ENCODE measurements around the gene ZC3H8.

Gene ZC3H8

GRCh38 chr2:112199188-112199587 is 55.7 kb downstream of the ZC3H8 start:
- no peak overlapping the region for H4K5ac ChIP-seq (ENCODE audit: low read length)
- H4K8ac ChIP-seq (ENCODE audit: low read depth, low read length) = no peak overlapping the region
- H3K4me2 ChIP-seq (ENCODE audit: low read length) = no peak overlapping the region
- no peak overlapping the region for H3K27ac ChIP-seq (ENCODE audit: low read depth, low read length)
- no peaks in the 10 kb centered on the region for H3K27me3 ChIP-seq (ENCODE audit: insufficient read depth, low read length, poor library complexity)
- H3K9ac ChIP-seq (ENCODE audit: low read length) = no peak overlapping the region
- H2BK5ac ChIP-seq (ENCODE audit: low read length) = no peak overlapping the region
- no peak for DNase-seq
- H3K79me1 ChIP-seq (ENCODE audit: low read length) = no peaks in the 10 kb centered on the region
- no peaks in the 10 kb centered on the region for H3K79me2 ChIP-seq (ENCODE audit: control insufficient read depth, insufficient read depth, low read length)
- no peak overlapping the region for H3K18ac ChIP-seq (ENCODE audit: low read length)
- H3K4me3 ChIP-seq (ENCODE audit: low read length) = no peak overlapping the region
- H3K4me1 ChIP-seq (ENCODE audit: control insufficient read depth, low read depth, low read length) = peaks cover 4% of the 10 kb centered on the region
- no peak overlapping the region for H3K23ac ChIP-seq (ENCODE audit: low read length)
- no peak overlapping the region for H3K56ac ChIP-seq (ENCODE audit: low read length)
- H2AK5ac ChIP-seq (ENCODE audit: low read length) = no peak overlapping the region
- no CpG with 5 or more reads among the region's 3 CpGs for WGBS (ENCODE audit: extremely low coverage, insufficient coverage, low lambda C conversion rate)
- no peak overlapping the region for H3K4ac ChIP-seq (ENCODE audit: low read depth, low read length)
- H2BK15ac ChIP-seq (replicated peaks; ENCODE audit: low read depth) = no peak overlapping the region
- no peaks in the 10 kb centered on the region for H3K36me3 ChIP-seq (ENCODE audit: control insufficient read depth, insufficient read depth, low read length)
- no peak overlapping the region for H2BK120ac ChIP-seq (ENCODE audit: low read depth, low read length)

GRCh38 chr2:112198780-112199179 is 56.1 kb downstream of the ZC3H8 start:
- H3K27ac ChIP-seq (ENCODE audit: low read depth, low read length) = no peak overlapping the region
- no peaks in the 10 kb centered on the region for H3K79me1 ChIP-seq (ENCODE audit: low read length)
- H3K27me3 ChIP-seq (ENCODE audit: insufficient read depth, low read length, poor library complexity) = no peaks in the 10 kb centered on the region
- no peak overlapping the region for H3K56ac ChIP-seq (ENCODE audit: low read length)
- H3K4me2 ChIP-seq (ENCODE audit: low read length) = no peak overlapping the region
- no peak overlapping the region for H3K23ac ChIP-seq (ENCODE audit: low read length)
- H2AK5ac ChIP-seq (ENCODE audit: low read length) = no peak overlapping the region
- no peak overlapping the region for H3K4ac ChIP-seq (ENCODE audit: low read depth, low read length)
- H4K8ac ChIP-seq (ENCODE audit: low read depth, low read length) = no peak overlapping the region
- no peak overlapping the region for H3K9ac ChIP-seq (ENCODE audit: low read length)
- H3K79me2 ChIP-seq (ENCODE audit: control insufficient read depth, insufficient read depth, low read length) = no peaks in the 10 kb centered on the region
- H4K5ac ChIP-seq (ENCODE audit: low read length) = no peak overlapping the region
- H3K18ac ChIP-seq (ENCODE audit: low read length) = no peak overlapping the region
- no peak overlapping the region for H2BK5ac ChIP-seq (ENCODE audit: low read length)
- H3K4me1 ChIP-seq (ENCODE audit: control insufficient read depth, low read depth, low read length) = peaks cover 4% of the 10 kb centered on the region
- no peak overlapping the region for H3K4me3 ChIP-seq (ENCODE audit: low read length)
- no peaks in the 10 kb centered on the region for H3K36me3 ChIP-seq (ENCODE audit: control insufficient read depth, insufficient read depth, low read length)
- no peak overlapping the region for H2BK120ac ChIP-seq (ENCODE audit: low read depth, low read length)
- H2BK15ac ChIP-seq (replicated peaks; ENCODE audit: low read depth) = no peak overlapping the region
- DNase-seq = no peak

- no peak overlapping the region for H2BK15ac ChIP-seq (replicated peaks; ENCODE audit: low read depth)
- H3K4me1 ChIP-seq (ENCODE audit: control insufficient read depth, low read depth, low read length) = peaks cover 4% of the 10 kb centered on the region
- H4K8ac ChIP-seq (ENCODE audit: low read depth, low read length) = no peak overlapping the region
- H2BK120ac ChIP-seq (ENCODE audit: low read depth, low read length) = no peak overlapping the region
- no peak for DNase-seq
- no peak overlapping the region for H2AK5ac ChIP-seq (ENCODE audit: low read length)
- H3K4me2 ChIP-seq (ENCODE audit: low read length) = no peak overlapping the region
- no peak overlapping the region for H3K4ac ChIP-seq (ENCODE audit: low read depth, low read length)
- no peak overlapping the region for H3K4me3 ChIP-seq (ENCODE audit: low read length)
- no peak overlapping the region for H3K18ac ChIP-seq (ENCODE audit: low read length)
- no CpG with 5 or more reads among the region's 1 CpG for WGBS (ENCODE audit: extremely low coverage, insufficient coverage, low lambda C conversion rate)
- H3K56ac ChIP-seq (ENCODE audit: low read length) = no peak overlapping the region
- no peaks in the 10 kb centered on the region for H3K36me3 ChIP-seq (ENCODE audit: control insufficient read depth, insufficient read depth, low read length)
- no peak overlapping the region for H3K9ac ChIP-seq (ENCODE audit: low read length)
- H3K79me2 ChIP-seq (ENCODE audit: control insufficient read depth, insufficient read depth, low read length) = no peaks in the 10 kb centered on the region
- H4K5ac ChIP-seq (ENCODE audit: low read length) = no peak overlapping the region
- H3K27me3 ChIP-seq (ENCODE audit: insufficient read depth, low read length, poor library complexity) = no peaks in the 10 kb centered on the region
- no peak overlapping the region for H3K23ac ChIP-seq (ENCODE audit: low read length)
- no peak overlapping the region for H3K27ac ChIP-seq (ENCODE audit: low read depth, low read length)
- no peaks in the 10 kb centered on the region for H3K79me1 ChIP-seq (ENCODE audit: low read length)
- H2BK5ac ChIP-seq (ENCODE audit: low read length) = no peak overlapping the region
Measured at GRCh38 chr2:112197868-112198267, 57.0 kb downstream of the ZC3H8 start.

- Histone ChIP-seq H3K4me2 (ENCODE audit: low read length) (no peak overlapping the region), H3K18ac (ENCODE audit: low read length) (no peak overlapping the region), H4K5ac (ENCODE audit: low read length) (no peak overlapping the region), H3K23ac (ENCODE audit: low read length) (no peak overlapping the region), H3K4ac (ENCODE audit: low read depth, low read length) (no peak overlapping the region), H2AK5ac (ENCODE audit: low read length) (no peak overlapping the region), H2BK15ac (replicated peaks; ENCODE audit: low read depth) (no peak overlapping the region), H3K27ac (ENCODE audit: low read depth, low read length) (no peak overlapping the region), H3K79me1 (ENCODE audit: low read length) (no peaks in the 10 kb centered on the region), H3K4me1 (ENCODE audit: control insufficient read depth, low read depth, low read length) (peaks cover 4% of the 10 kb centered on the region), H2BK120ac (ENCODE audit: low read depth, low read length) (no peak overlapping the region), H4K8ac (ENCODE audit: low read depth, low read length) (no peak overlapping the region), H3K36me3 (ENCODE audit: control insufficient read depth, insufficient read depth, low read length) (no peaks in the 10 kb centered on the region), H3K4me3 (ENCODE audit: low read length) (no peak overlapping the region), H3K79me2 (ENCODE audit: control insufficient read depth, insufficient read depth, low read length) (no peaks in the 10 kb centered on the region), H2BK5ac (ENCODE audit: low read length) (no peak overlapping the region), H3K9ac (ENCODE audit: low read length) (no peak overlapping the region), H3K56ac (ENCODE audit: low read length) (no peak overlapping the region), H3K27me3 (ENCODE audit: insufficient read depth, low read length, poor library complexity) (no peaks in the 10 kb centered on the region)
- no peak for DNase-seq
Measured at GRCh38 chr2:112195950-112196349, 58.9 kb downstream of the ZC3H8 start.

- DNase-seq = peak; percentile 16
- Histone ChIP-seq H4K5ac (ENCODE audit: low read length) (no peak overlapping the region), H2BK15ac (replicated peaks; ENCODE audit: low read depth) (no peak overlapping the region), H3K36me3 (ENCODE audit: control insufficient read depth, insufficient read depth, low read length) (no peaks in the 10 kb centered on the region), H4K8ac (ENCODE audit: low read depth, low read length) (no peak overlapping the region), H2AK5ac (ENCODE audit: low read length) (no peak overlapping the region), H3K23ac (ENCODE audit: low read length) (no peak overlapping the region), H3K27me3 (ENCODE audit: insufficient read depth, low read length, poor library complexity) (no peaks in the 10 kb centered on the region), H3K56ac (ENCODE audit: low read length) (no peak overlapping the region), H3K27ac (ENCODE audit: low read depth, low read length) (no peak overlapping the region), H3K18ac (ENCODE audit: low read length) (no peak overlapping the region), H2BK5ac (ENCODE audit: low read length) (no peak overlapping the region), H2BK120ac (ENCODE audit: low read depth, low read length) (no peak overlapping the region), H3K4me1 (ENCODE audit: control insufficient read depth, low read depth, low read length) (peaks cover 4% of the 10 kb centered on the region), H3K4me2 (ENCODE audit: low read length) (no peak overlapping the region), H3K79me1 (ENCODE audit: low read length) (no peaks in the 10 kb centered on the region), H3K4ac (ENCODE audit: low read depth, low read length) (no peak overlapping the region), H3K79me2 (ENCODE audit: control insufficient read depth, insufficient read depth, low read length) (no peaks in the 10 kb centered on the region), H3K9ac (ENCODE audit: low read length) (no peak overlapping the region), H3K4me3 (ENCODE audit: low read length) (no peak overlapping the region)
- no CpG with 5 or more reads among the region's 8 CpGs for WGBS (ENCODE audit: extremely low coverage, insufficient coverage, low lambda C conversion rate)
Measured at GRCh38 chr2:112195167-112195766, 59.6 kb downstream of the ZC3H8 start.

- H3K56ac ChIP-seq (ENCODE audit: low read length) = no peak overlapping the region
- H3K4me1 ChIP-seq (ENCODE audit: control insufficient read depth, low read depth, low read length) = peaks cover 4% of the 10 kb centered on the region
- H2BK15ac ChIP-seq (replicated peaks; ENCODE audit: low read depth) = no peak overlapping the region
- no peak overlapping the region for H3K4ac ChIP-seq (ENCODE audit: low read depth, low read length)
- H3K36me3 ChIP-seq (ENCODE audit: control insufficient read depth, insufficient read depth, low read length) = no peaks in the 10 kb centered on the region
- no peak overlapping the region for H3K18ac ChIP-seq (ENCODE audit: low read length)
- H3K79me1 ChIP-seq (ENCODE audit: low read length) = no peaks in the 10 kb centered on the region
- H3K4me3 ChIP-seq (ENCODE audit: low read length) = no peak overlapping the region
- no CpG with 5 or more reads among the region's 4 CpGs for WGBS (ENCODE audit: extremely low coverage, insufficient coverage, low lambda C conversion rate)
- no peak overlapping the region for H2BK5ac ChIP-seq (ENCODE audit: low read length)
- H3K23ac ChIP-seq (ENCODE audit: low read length) = no peak overlapping the region
- no peak overlapping the region for H2BK120ac ChIP-seq (ENCODE audit: low read depth, low read length)
- no peaks in the 10 kb centered on the region for H3K27me3 ChIP-seq (ENCODE audit: insufficient read depth, low read length, poor library complexity)
- no peak overlapping the region for H4K8ac ChIP-seq (ENCODE audit: low read depth, low read length)
- no peaks in the 10 kb centered on the region for H3K79me2 ChIP-seq (ENCODE audit: control insufficient read depth, insufficient read depth, low read length)
- H3K4me2 ChIP-seq (ENCODE audit: low read length) = no peak overlapping the region
- no peak overlapping the region for H4K5ac ChIP-seq (ENCODE audit: low read length)
- no peak overlapping the region for H3K27ac ChIP-seq (ENCODE audit: low read depth, low read length)
- H2AK5ac ChIP-seq (ENCODE audit: low read length) = no peak overlapping the region
- DNase-seq = no peak
- no peak overlapping the region for H3K9ac ChIP-seq (ENCODE audit: low read length)
Measured at GRCh38 chr2:112194482-112194881, 60.4 kb downstream of the ZC3H8 start.
